Right ventricle myocardium superior (tissue), 1 donor: ENCODE results near the gene TCF4. TPM values are rescaled to one million over a fixed set of nuclear protein-coding genes. Genes with fewer than 3 reads are reported as not detected.
A peak's percentile ranks its signal among the peaks of the same experiment; 100 is the strongest.
"Not testable (repeated sequence)": the region's sequence is repeated elsewhere in the genome, so short reads cannot be mapped to it uniquely, and the experiment has no call there.

ENCODE experiments used
- ATAC-seq: fragments of 200-7000 bp; cut with Tn5 transposase; one replicate; pipeline ENCODE4 v1.9.1; 2020; ENCODE audit warnings: mild to moderate bottlenecking; ENCODE audit not compliant: poor library complexity
- DNase-seq: peaks from one replicate; pipeline ENCODE4 v3.0.0-alpha.2; 2020
- intact Hi-C: fragments of 100-400 bp; cut with DNase I; formaldehyde crosslinking; loops from one replicate; pipeline ENCODE4 v1.11.2; 2022
- total RNA-seq: library from RNA; stranded (reverse); fragmentation: NEBNext Ultra II Directional; extraction: Animal tissue kit (Norgen Biotek cat#: 25700); gene quantifications from one replicate; pipeline ENCODE4 v1.2.1, GENCODE V29; 2021
- donor health status: DM: no; HTN: yes; CAD: no; lungs with severe emphysema.

The TCF4 gene
- total RNA-seq, 1 donor from 2014 or later: 59.5 TPM

DNA sequence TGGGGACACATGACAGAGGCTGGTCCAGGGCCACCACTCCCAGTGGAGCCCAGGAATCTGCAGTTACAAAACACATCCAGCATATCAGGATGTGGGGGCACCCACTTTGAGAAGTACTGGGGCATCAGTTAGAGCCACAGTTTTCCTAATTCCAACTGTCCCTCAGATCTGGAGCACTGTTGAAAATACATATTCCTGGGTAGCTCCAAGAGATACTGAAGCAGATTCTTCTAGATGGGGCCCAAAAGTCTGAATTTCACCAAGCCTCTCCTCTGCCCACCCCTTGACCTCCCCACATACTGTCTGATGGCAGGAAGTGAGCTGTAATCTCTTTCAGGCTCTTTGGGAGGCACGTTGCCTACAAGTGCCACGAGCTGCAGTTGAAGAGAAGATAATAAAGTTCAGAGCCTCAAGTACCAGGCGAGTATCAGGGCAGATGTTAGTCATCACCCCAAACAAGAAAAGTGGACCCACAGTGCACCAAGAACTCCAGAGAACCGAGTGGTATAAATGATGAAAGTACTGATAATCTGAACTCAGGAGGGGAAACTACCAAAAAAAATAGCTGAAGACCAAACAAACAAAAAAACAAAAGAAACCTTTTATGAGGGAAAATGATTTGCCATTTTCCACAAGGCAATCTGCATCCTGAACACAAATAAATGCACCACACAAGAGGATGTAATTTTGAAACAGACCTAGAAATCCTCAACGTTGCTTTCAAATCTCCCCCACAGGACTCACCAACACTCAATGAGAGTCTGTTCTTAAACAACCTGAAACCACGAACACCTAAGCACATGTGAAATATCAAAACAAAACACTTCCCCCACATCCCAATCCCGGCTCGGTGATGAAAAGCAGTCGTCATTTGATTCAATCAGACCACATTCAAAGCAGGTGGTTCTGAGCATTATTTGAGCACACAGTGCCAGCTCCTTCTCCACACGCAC, 98.7 kb downstream of the TCF4 start:
- intact Hi-C loops: no loop called here

DNA sequence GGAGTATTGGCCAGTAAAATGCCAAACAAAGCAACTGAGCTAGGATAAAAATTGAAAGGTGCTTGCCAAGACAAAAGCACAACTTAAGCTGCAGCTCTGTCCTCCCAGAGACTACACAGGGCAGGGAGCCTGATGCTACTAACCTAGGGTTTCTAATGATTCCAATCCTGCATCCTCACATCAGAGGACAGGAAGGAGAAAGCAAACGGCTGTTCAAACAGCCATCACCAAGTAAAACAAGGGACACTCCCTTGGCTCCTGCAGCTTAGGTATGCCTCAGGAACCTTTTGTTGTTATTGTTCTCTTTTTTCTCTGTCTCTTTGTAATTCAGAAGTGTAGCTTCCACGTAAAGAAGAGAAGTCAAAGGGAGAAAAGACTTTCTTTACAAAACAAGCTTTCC, 99.5 kb downstream of the TCF4 start:
- no peak for ATAC-seq
- intact Hi-C loops: no loop called here
- no peak for DNase-seq

More for the DNA sequence above, 98.7 kb downstream of the TCF4 start:
- no peak for DNase-seq
- no peak for ATAC-seq

DNA sequence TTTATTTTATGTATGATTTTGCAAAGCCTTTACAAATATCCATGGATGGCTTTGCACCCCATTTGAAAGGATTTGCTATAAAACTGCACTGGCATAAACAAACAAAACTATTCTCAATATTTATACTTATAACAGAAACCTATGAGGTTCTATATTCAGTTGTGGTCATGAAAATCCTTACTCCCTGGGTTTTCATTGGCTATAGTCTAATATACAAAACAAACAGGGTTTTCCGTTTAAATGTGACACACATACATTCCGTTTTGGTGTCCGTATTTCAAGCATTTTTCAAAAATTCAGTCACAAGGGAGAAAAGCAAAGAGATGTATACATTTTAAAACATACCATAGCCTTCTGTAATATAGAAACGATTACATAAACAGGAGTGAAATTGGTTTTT, 100.0 kb downstream of the TCF4 start:
- intact Hi-C loops: no loop called here
- DNase-seq (no peak), ATAC-seq (no peak)

DNA sequence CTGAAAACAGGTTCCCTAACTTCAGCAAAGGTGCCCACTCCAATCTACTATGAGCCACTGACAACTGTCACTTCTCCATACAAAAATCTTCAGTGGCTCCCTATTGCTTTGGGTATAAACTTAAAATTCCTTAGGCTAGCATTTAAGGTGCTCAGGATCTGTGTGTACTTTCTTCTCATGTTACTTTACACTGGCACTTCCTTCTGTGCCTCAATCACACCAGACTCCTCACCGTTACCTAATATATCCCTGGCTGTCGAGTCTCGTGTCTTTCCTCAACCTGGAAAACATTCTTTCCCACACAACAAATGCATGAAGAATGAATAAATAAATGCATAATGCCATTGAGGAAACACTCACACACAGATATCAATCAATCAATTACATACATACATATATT, 101.1 kb downstream of the TCF4 start:
- ATAC-seq (no peak), DNase-seq (no peak)
- intact Hi-C loops: no loop called here

DNA sequence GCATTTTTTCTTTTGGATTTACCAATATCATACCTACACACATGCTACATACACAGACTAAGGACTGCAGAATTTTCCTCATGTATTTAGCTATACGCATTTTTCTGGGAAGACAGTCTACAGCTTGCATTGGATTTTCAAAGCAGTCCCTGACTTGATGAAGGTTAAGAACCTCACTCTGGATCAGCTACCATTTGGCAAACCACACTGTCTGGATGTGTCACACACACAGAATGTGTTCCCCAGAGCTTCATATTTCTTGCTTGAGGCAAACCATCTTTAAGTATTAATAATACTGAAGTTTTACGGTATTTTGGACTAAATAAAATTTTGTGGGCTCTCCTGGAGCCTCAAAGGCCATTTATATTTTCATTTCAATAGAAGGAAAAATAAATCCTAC, 102.3 kb downstream of the TCF4 start:
- intact Hi-C loops: no loop called here
- ATAC-seq (peak; percentile 52), DNase-seq (no peak)

DNA sequence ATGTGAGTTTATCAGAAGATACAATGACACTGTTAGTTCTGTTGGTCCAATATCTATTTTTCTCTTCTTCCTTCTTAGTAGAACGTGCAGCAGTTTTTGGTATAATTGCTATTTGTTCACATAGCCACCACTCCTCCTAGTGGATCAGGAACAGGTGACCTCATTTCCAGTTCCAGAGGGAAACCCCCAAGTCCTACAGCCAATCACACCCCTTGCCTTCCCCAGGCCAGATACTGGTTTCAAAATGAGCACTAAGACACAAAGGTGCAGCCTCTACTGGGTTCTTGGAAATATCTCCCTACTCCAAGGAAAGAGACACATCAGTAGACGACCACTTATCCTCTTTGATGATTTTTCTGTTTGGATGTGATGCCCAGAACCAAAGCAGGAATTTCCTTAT, 103.2 kb downstream of the TCF4 start:
- ATAC-seq: peak; percentile 10
- intact Hi-C loops: no loop called here
- DNase-seq: no peak

DNA sequence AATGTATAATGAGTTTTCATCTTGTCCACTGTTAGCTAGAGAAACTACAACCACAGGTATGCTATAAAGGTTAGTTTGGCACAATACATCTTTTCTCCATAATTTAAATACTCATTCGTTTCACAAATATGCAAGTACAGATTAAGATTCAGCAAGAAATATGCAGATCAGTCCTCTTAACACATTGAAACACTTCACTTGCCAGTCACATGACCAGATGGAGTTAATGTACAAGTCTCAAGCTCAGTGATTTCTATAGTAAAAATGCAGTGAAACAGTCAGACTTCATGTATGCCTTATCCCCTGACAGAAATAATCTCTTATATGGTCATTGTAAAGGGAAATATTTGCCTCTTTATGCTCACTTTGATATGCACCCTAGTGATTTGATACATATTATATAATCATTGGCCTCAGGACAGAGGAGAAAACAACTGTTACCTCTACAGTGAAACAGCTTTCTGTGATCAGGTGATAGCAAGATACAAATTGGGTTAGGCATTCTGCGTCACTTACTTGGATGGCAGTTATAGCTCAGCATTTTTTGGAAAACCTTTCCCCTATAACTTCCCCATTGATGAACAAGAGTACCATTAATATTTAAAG, 104.6 kb downstream of the TCF4 start:
- no peak for ATAC-seq
- intact Hi-C loops: no loop called here
- DNase-seq: no peak

DNA sequence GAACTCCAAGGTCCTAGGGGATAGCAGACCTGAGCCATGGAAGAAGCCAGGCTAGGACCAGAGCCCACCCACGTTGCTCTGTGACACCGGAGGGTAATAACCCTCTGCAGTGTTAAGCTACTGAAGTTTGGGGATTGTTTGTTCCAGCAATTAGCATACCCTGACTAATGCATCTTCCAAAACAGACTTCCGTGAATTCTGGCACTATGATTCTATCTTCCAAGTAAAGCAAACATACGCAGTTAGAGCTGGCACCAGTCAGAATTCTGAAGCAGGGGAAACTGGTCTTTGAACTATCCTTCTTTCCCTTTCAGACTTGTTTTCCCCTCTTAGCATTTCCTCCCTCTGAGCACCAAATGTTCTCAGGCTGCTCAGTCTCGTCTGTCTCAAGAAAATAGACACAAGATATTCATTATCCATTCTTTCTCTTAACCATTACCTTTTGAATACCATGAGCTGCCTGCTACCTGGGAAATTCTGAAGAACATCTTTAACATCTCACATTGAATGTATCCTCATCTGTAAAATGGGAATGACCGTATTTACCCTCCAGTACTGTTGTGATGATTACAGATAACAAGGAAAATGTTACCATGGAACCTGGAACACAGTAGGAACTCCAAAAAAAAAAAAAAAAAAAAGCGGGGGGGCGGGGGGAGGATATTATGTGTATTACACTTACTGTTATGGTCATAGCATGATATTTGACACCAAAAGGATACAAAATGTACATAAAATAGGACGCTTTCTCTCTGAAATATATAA, 108.2 kb downstream of the TCF4 start:
- DNase-seq (no peak), ATAC-seq (no peak)
- intact Hi-C loops: no loop called here

DNA sequence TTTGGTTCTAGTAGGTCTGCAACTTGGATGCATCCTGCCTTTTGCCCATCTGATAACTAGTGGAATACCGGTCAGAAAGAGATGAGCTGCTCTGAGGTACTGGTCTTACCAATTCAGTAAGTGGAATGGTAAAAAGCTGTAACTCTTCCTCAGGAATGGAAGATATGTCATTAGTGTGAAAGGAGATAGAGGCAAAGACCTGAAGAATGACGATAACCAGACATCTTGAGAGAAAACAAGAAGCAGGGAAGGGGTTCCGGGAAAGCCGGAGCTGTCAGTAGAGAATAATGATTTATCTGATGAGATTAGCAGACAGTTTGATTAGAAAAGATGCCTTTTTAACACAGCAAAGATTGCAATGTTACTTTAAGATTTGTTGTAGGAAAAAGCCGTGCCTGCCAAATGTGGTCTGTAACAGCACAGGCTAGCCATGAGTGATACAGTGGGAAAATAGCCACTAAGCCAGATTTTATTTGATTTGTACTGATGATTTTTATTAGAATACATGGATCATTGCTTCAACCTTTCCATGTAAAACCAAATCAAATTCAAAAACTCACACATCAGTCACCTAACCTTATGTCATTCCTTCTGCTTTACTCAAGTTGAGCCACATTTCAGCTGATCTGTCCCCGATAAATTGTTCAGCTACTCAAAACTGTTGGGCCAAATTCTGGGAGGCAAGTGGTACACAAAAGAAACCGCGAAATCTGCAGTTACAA, 110.0 kb downstream of the TCF4 start:
- intact Hi-C loops: no loop called here
- ATAC-seq: peak; percentile 68
- DNase-seq: no peak

DNA sequence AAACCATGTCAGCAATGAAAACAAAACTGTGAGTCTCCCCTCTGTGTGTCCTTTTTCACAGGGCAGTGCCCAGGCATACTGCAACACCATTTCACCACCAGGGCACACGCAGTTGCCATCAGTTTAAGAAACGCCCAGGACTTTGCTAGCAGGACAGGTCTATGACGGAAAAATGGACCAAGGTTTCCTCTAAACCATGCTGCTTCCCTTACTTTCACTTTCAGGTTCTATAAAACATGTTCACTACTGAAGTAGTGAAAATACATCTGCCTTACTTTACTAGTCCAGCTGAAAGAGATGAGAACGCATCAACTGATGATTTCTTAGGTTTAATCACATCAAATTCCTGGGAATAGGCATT, 110.5 kb downstream of the TCF4 start:
- intact Hi-C loops: no loop called here
- DNase-seq: no peak
- ATAC-seq: peak; percentile 81

DNA sequence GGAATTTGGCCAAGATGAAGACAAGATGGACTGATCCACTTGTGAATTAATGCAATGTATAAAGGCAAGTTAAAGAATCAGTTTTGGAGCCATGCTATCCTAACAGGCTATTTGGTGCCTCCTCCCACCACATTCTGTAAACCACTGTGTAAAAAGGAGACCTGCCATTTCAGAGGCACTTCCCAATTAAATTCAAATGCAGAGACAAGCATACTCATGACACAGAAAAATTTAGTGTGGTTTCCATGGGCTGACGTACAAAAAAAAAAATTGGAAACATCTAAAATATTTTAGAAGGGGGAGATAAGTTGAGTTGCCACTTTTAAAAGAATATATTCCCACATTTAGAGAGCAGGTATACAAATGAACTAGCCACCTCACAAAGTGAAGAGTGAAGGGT, 112.1 kb downstream of the TCF4 start:
- no peak for DNase-seq
- no peak for ATAC-seq
- intact Hi-C loops: no loop called here

DNA sequence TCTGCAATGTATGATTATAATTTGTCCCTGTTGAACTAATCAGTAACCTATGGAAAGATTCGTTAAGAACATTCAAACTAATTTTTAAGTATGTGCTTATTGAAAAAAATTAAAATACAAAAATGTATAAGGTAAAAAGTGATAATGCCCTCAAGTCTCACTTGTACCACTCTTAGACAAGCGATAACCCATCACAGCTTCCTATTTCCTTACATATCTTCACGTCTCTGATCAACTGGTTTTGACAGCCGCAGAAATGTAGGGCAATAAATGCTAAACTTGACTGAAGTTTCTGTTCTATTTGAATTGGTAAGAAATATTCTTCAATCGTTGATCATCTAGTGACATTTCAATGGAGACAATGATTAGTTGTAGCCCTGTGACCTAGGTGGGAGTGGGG, 112.5 kb downstream of the TCF4 start:
- DNase-seq (no peak), ATAC-seq (no peak)
- intact Hi-C loops: no loop called here

DNA sequence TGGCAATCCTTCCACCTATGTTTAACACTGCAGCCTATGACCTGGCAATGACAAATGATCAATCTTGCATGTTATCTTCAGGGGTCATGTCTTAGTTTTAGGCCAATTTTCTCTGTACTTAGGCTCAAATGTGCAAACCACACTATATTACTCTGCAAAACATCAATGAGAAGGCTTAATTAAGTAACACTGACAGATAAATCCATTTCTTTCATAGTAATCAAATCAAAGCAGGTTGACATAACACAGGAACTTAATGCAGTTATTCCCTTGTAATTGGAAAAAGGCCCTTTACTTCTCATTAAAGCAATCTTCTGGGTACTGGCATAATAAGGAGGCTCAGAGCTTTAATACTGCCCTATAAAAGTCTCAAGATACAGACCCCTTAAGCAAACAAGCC, 114.4 kb downstream of the TCF4 start:
- intact Hi-C loops: no loop called here
- ATAC-seq (no peak), DNase-seq (no peak)

DNA sequence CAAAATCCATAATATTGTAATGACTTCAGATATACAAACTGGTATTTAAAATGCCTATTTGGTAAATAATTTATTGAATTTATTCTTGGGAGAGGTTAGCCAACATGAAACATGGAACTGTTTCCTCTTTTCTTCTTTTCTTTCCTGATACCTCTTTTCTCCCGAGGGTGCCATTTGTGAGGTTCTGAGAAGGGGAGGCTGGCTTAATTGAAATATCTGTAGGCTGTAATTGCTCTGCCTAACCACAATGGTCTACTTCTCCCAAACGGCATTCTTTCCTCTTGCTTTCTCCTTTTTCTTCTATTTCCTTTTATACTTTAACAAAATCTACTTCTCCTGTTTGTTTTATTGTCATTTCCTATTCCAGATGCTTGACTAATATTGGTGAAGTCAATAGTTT, 114.9 kb downstream of the TCF4 start:
- DNase-seq (no peak), ATAC-seq (no peak)
- intact Hi-C loops: no loop called here

DNA sequence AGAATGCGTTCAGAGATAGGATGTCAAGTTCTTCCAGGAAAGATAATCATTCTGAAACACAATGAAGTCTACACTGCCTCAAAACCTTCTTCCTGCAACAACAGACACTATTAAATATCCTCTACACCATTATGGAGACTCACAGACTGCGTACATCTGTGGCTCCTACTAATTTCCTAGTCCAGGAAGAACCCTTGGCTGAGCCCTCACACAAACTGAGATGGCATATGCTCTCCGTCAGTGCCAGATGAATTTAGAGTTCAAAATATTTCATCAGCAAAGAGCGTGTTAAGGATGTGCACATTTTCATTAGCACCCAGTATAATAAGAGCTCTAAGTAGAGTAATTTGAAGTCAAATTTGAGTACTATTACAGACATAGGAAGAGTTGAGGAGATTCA, 117.2 kb downstream of the TCF4 start:
- DNase-seq: no peak
- intact Hi-C loops: no loop called here
- no peak for ATAC-seq

DNA sequence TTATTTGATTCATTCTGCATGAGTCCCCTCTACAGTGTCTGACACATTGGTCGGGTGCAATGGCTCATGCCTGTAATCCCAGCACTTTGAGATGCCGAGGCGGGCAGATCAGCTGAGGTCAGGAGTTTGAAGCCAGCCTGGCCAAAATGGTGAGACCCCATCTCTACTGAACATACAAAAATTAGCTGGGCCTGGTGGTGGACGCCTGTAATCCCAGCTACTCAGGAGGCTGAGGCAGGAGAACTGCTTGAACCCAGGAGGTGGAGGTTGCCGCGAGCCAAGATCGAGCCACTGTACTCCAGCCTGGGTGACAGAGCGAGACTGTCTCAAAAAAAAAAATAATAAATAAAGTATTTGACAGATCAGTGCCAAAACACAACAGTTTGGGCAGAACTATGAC, 118.9 kb downstream of the TCF4 start:
- ATAC-seq, intact Hi-C loops, DNase-seq: not testable (repeated sequence)

DNA sequence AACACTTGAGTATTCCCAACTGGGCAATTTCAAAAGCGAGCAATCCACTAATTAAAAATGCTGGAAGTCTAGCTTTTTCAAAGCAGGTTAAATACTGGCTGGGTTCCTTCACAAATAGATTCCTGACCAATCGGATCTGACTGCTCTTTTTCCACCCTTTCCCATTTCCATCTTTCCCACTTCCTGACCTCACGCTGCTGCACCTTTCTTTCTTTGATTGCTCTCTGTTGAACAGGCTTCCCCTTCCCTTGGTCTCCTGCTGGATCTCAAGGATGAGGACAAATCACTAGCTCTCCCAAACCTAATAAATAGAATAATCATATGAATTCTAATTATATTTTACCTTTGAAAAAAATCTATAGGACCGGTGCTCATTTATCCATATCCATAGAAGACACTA, 121.2 kb downstream of the TCF4 start:
- intact Hi-C loops: no loop called here
- DNase-seq: no peak
- ATAC-seq: no peak

DNA sequence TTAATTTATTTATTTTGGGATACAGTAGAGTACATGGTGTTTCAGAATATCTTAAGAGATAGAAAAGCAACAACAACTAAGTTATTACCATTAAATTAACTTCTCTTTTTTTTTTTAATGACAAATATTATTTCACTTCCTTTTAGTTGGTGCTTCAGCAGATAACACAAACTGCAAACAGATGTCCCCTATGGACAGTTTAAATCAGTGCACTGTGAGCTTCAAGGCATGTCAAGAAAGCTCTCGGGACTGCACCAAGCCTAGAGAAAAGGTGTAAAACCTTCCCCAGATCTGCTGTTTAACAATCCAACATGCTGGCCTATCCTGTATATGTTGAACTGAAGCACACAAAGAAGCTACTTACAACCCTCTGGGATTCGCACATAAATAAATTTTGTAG, 122.7 kb downstream of the TCF4 start:
- intact Hi-C loops: no loop called here
- ATAC-seq: peak; percentile 57
- DNase-seq: no peak

DNA sequence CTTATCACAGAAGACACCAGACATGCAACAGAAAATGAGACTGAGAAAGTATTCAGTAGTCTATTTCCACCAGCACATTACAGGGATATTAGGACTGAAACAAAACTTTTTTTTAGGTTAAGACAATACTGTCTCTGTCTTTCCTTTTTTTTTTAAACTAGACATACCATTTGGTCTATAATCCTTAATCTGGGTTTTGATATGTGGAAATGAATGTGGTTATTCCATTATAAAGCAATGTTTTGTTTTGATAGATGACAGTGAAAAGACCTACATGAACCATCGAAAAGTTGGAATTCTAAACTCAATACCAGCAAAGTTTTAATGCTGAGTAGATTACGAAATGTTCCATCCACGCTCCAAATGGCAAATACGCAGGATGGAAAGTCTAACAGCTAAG, 123.4 kb downstream of the TCF4 start:
- intact Hi-C loops: no loop called here

More for the DNA sequence above, 123.4 kb downstream of the TCF4 start:
- DNase-seq (no peak), ATAC-seq (peak; percentile 39)
